Right atrium auricular region (tissue), 2 donors: ENCODE measurements around the gene MYO18B. TPM values are rescaled to one million over a fixed set of nuclear protein-coding genes. Genes with fewer than 3 reads are reported as not detected.

Experiments
- DNase-seq: peaks from one replicate; pipeline ENCODE4 v3.0.0-alpha.2; 2019; ENCODE audit warnings: low spot score
- H3K27ac ChIP-seq, 2 donors: fragments of 200-600 bp; sonication (generic); 1 replicate in 1 of 2; 2 replicates in 1 of 2; pipeline ENCODE4 v1.5.1; 2016 to 2019
- H3K27me3 ChIP-seq, 2 donors: fragments of 200-600 bp; sonication (generic); one replicate each; pipeline versions ENCODE4 v1.5.1 to v1.6.0; 2017 to 2019
- H3K36me3 ChIP-seq: fragments of 200-600 bp; sonication (generic); one replicate; pipeline ENCODE4 v1.5.1; 2016
- H3K4me1 ChIP-seq, 2 donors: fragments of 200-600 bp; sonication (generic); one replicate each; pipeline versions ENCODE4 v1.5.1 to v1.6.0; 2017 to 2019
- H3K4me3 ChIP-seq, 2 donors: fragments of 200-600 bp; sonication (generic); 1 replicate in 1 of 2; 2 replicates in 1 of 2; pipeline ENCODE4 v1.5.1; 2017 to 2019; ENCODE audit warnings: mild to moderate bottlenecking in 1 of 2, moderate library complexity in 1 of 2
- H3K9me3 ChIP-seq, 2 donors: fragments of 200-600 bp; sonication (generic); one replicate each; pipeline ENCODE4 v1.5.1; 2019
- total RNA-seq, 2 donors: library from RNA; depleted of rRNA; stranded (reverse); fragments of >200 nt; gene quantifications; one replicate each; pipeline ENCODE4 v1.1.0, GENCODE V29; 2016
- TF ChIP-seq, protein P1 (sequence below), 2 donors: fragments of 200-600 bp; sonication (generic); IDR thresholded peaks; one replicate each; pipeline ENCODE4 v1.5.1; 2019; ENCODE audit warnings: antibody characterized with exemption in 2 of 2

MYO18B gene
- total RNA-seq, 2 donors from 2014 or later: 119 to 247 TPM

DNA sequence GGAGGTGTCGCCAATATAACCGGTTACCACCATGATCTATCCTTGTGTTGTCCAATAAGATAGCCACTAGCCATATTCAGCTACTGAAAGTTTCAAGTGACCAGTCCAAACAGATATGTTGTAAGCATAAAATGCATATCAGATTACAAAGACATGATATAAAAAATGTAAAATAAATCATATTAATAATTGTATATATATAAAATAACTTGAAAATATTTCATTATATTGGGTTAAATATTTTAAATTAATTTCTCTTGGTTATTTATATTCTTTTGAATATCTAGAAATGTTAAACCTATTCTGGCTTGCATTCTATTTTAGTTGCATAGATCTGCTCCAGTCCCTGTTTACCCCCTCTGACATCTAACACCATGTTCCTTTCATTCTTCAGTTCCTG lies 305.5 kb downstream of the MYO18B start:
- Histone ChIP-seq H3K27ac (no peak overlapping the region), H3K4me3 (no peak overlapping the region), H3K4me1 (no peaks in the 10 kb centered on the region), H3K27me3 (no peaks in the 10 kb centered on the region), H3K9me3 (no peaks in the 10 kb centered on the region), H3K36me3 (no peaks in the 10 kb centered on the region)
- TF ChIP-seq, protein P1, sequence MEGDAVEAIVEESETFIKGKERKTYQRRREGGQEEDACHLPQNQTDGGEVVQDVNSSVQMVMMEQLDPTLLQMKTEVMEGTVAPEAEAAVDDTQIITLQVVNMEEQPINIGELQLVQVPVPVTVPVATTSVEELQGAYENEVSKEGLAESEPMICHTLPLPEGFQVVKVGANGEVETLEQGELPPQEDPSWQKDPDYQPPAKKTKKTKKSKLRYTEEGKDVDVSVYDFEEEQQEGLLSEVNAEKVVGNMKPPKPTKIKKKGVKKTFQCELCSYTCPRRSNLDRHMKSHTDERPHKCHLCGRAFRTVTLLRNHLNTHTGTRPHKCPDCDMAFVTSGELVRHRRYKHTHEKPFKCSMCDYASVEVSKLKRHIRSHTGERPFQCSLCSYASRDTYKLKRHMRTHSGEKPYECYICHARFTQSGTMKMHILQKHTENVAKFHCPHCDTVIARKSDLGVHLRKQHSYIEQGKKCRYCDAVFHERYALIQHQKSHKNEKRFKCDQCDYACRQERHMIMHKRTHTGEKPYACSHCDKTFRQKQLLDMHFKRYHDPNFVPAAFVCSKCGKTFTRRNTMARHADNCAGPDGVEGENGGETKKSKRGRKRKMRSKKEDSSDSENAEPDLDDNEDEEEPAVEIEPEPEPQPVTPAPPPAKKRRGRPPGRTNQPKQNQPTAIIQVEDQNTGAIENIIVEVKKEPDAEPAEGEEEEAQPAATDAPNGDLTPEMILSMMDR (IDR thresholded peaks at IDR 0.05): no peak
- DNase-seq: no peak

DNA sequence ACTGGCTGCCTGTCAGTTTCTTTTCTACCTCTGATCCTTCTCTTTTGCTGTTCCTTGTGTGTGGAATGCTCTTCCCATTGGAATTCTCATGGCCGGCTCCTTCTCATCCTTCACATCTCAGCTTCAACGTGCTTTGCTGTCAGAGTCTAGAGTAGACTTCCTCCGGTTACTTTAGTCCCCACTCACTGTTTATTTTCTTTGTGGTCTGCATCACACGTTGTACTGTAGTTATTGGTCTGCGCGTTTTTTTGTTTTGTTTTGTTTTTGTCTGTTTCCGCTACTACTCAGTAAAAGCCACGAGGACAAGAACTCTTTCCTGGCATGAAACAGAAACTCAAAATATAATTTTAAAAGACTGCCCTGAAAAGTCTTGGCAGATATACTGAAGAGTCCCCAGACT lies 305.9 kb downstream of the MYO18B start:
- DNase-seq: no peak
- Histone ChIP-seq H3K9me3 (no peaks in the 10 kb centered on the region), H3K4me3 (no peak overlapping the region), H3K36me3 (no peaks in the 10 kb centered on the region), H3K27me3 (no peaks in the 10 kb centered on the region), H3K27ac (no peak overlapping the region), H3K4me1 (no peaks in the 10 kb centered on the region)
- TF ChIP-seq, protein P1 (IDR thresholded peaks at IDR 0.05): no peak

DNA sequence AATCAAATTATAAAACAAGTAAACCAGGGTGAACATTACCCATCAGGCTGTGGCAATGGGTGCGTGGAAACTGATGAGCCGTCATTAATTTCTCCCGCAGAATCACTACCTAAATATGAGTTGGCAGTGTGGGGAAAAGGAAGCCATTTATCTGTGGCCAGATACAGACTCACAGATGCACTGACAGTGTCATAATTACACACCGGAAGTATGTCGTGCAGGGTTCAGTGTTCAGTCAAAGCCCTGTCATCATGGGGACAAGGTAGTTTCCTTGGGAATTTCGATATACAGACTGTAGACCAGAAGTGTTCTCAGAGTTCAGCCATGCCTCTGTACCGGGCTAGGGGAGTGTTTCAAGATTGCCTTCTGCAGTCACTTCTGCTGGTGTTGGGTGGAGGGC lies 308.1 kb downstream of the MYO18B start:
- Histone ChIP-seq H3K36me3 (no peaks in the 10 kb centered on the region), H3K27ac (no peak overlapping the region), H3K4me1 (no peaks in the 10 kb centered on the region), H3K27me3 (no peaks in the 10 kb centered on the region), H3K4me3 (no peak overlapping the region), H3K9me3 (no peaks in the 10 kb centered on the region)
- TF ChIP-seq, protein P1 (IDR thresholded peaks at IDR 0.05): no peak
- DNase-seq: no peak

DNA sequence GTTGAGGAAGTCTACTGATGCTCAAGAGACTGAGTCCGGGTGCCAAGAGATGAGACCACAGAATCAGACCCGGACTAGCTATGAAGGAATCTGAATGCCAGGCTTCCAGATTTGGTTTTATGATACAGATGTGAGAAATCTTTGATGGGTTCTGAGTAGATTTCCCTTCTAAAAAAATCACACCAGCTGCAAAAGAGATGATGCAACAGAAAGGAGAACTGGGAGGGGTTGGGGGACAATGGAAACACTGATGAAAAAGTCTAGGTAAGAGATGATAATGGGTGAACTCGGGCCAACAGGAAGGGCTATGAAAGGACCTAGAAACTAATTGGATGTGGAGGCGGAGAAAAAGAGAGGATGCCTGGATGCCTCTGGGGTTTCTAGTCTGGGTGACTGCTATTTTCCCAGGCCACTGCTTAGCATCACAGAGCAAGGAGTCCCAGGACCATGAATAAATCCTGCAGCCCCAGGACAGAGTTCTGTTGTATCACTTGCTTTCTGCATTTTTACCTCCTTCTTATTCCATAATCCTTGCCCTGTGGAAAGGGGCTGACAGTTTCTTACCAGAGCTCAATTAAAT lies 311.8 kb downstream of the MYO18B start:
- Histone ChIP-seq H3K4me1 (no peaks in the 10 kb centered on the region), H3K27ac (no peak overlapping the region), H3K9me3 (no peaks in the 10 kb centered on the region), H3K27me3 (no peaks in the 10 kb centered on the region), H3K36me3 (no peaks in the 10 kb centered on the region), H3K4me3 (no peak overlapping the region)
- DNase-seq: no peak
- TF ChIP-seq, protein P1 (IDR thresholded peaks at IDR 0.05): no peak

DNA sequence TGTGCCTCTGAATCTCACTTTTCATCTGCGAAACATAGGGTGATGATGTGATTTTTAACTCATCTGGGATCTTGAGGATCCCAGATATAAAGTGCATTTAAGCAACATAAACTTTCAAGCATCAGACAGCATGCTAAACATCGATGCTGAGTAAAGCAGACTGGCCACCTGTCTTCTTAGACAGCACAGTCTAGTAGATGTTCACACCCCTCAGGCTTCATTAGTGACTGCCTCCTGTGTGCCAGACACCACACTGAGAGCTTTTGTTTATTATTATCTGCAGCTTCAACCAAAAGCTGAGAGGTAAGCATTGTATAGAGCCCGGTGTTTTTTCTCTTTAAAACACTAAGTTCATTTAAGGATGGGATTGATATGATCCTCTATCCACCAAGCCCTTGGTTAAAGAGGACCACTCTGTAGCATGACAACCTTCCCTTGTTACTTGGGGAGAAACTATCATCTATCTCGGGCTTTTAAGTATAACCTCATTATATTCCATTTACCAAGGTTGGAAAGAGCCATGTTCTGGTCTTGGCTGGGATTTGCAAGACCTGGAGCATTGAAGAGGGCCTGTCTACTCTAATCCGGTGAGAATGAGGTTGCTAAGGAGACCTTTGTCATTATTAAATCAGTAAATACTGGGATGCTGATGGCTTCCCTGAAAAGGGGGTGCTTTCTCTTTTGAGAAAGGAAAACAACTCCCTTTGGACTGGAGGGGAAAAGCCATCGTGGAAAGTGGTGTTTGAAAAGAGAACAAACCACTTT lies 313.0 kb downstream of the MYO18B start:
- DNase-seq: no peak
- TF ChIP-seq, protein P1 (IDR thresholded peaks at IDR 0.05): no peak
- H3K36me3 ChIP-seq: no peaks in the 10 kb centered on the region

More for the DNA sequence above, 313.0 kb downstream of the MYO18B start:
- H3K4me3 ChIP-seq: no peak overlapping the region
- no peak overlapping the region for H3K27ac ChIP-seq
- no peaks in the 10 kb centered on the region for H3K27me3 ChIP-seq
- H3K9me3 ChIP-seq: no peaks in the 10 kb centered on the region
- no peaks in the 10 kb centered on the region for H3K4me1 ChIP-seq
